GM23338 (cell line): ENCODE results near the gene MANBA. TPM values are rescaled to one million over a fixed set of nuclear protein-coding genes. Genes with fewer than 3 reads are reported as not detected.

Experiments
- ATAC-seq: fragments of 200-7000 bp; cut with Tn5 transposase; 3 replicates; pipeline ENCODE4 v1.9.1; 2020
- DNase-seq: peaks from one replicate; pipeline ENCODE4 v3.0.0-alpha.2; 2015; ENCODE audit warnings: low spot score
- H2AFZ ChIP-seq: fragments of 200-600 bp; sonication (generic); 2 replicates; pipeline ENCODE4 v1.8.0; 2016; ENCODE audit warnings: antibody characterized with exemption, mild to moderate bottlenecking, moderate library complexity
- H3F3A ChIP-seq: fragments of 200-600 bp; sonication (generic); replicated peaks from 2 replicates; pipeline ENCODE4 v1.8.0; 2017; ENCODE audit warnings: antibody characterized with exemption, mixed run types, low read depth
- H3K27ac ChIP-seq: fragments of 200-600 bp; sonication (generic); 2 replicates; pipeline ENCODE4 v1.6.1; 2016; ENCODE audit warnings: low read depth
- H3K27me3 ChIP-seq: fragments of 200-600 bp; sonication (generic); 2 replicates; pipeline ENCODE4 v1.8.0; 2016; ENCODE audit warnings: mild to moderate bottlenecking, mixed run types, moderate library complexity; ENCODE audit not compliant: insufficient read depth
- H3K36me3 ChIP-seq: fragments of 200-600 bp; sonication (generic); 2 replicates; pipeline ENCODE4 v1.8.0; 2016; ENCODE audit warnings: mild to moderate bottlenecking; ENCODE audit not compliant: insufficient read depth
- H3K4me1 ChIP-seq: fragments of 200-600 bp; sonication (generic); 2 replicates; pipeline ENCODE4 v1.8.0; 2016; ENCODE audit warnings: mild to moderate bottlenecking, moderate library complexity; ENCODE audit not compliant: insufficient read depth
- H3K4me2 ChIP-seq: fragments of 200-600 bp; sonication (generic); 2 replicates; pipeline ENCODE4 v1.7.1; 2017; ENCODE audit warnings: mixed run types
- H3K4me3 ChIP-seq: fragments of 200-600 bp; sonication (generic); 2 replicates; pipeline ENCODE4 v1.6.1; 2016; ENCODE audit warnings: mixed run types
- H3K79me2 ChIP-seq: fragments of 200-600 bp; sonication (generic); replicated peaks from 2 replicates; pipeline ENCODE4 v1.8.0; 2017; ENCODE audit warnings: mild to moderate bottlenecking; ENCODE audit not compliant: insufficient read depth
- H3K9me2 ChIP-seq: fragments of 200-600 bp; sonication (generic); 2 replicates; pipeline ENCODE4 v1.8.0; 2017; ENCODE audit not compliant: insufficient read depth
- H4K20me1 ChIP-seq: fragments of 200-600 bp; sonication (generic); replicated peaks from 2 replicates; pipeline ENCODE4 v1.8.0; 2017; ENCODE audit warnings: mild to moderate bottlenecking; ENCODE audit not compliant: insufficient read depth
- H3K27ac Mint-ChIP-seq: 2 replicates; pipeline ENCODE4 v1.8.0; 2020; ENCODE audit warnings: inconsistent platforms, mild to moderate bottlenecking, moderate library complexity, mixed read lengths
- H3K27me3 Mint-ChIP-seq: 3 replicates; pipeline ENCODE4 v1.8.0; 2022; ENCODE audit warnings: low read depth, mild to moderate bottlenecking, moderate library complexity, mixed read lengths, inconsistent platforms; ENCODE audit not compliant: insufficient read depth, poor library complexity
- H3K36me3 Mint-ChIP-seq: 3 replicates; pipeline ENCODE4 v1.8.0; 2021; ENCODE audit warnings: low read depth, mild to moderate bottlenecking, inconsistent platforms, moderate library complexity, mixed read lengths
- H3K4me1 Mint-ChIP-seq: 3 replicates; pipeline ENCODE4 v1.8.0; 2020; ENCODE audit warnings: mild to moderate bottlenecking, inconsistent platforms, mixed read lengths
- H3K4me3 Mint-ChIP-seq: 3 replicates; pipeline ENCODE4 v1.8.0; 2021; ENCODE audit warnings: moderate library complexity, mild to moderate bottlenecking, inconsistent platforms, mixed read lengths
- H3K9me3 Mint-ChIP-seq: 3 replicates; pipeline ENCODE4 v1.8.0; 2020; ENCODE audit warnings: moderate library complexity, mild to moderate bottlenecking, inconsistent platforms, mixed read lengths
- CREB1 ChIP-seq: fragments of 250-450 bp; sonication (Bioruptor Pico); IDR thresholded peaks from 2 replicates; pipeline ENCODE4 v1.5.0; 2020; ENCODE audit warnings: low read depth, mild to moderate bottlenecking, moderate library complexity
- EZH2 ChIP-seq: fragments of 200-600 bp; sonication (generic); IDR thresholded peaks from one replicate; pipeline ENCODE4 v1.8.0; 2017; ENCODE audit warnings: antibody characterized with exemption, mild to moderate bottlenecking, low read depth; ENCODE audit not compliant: unreplicated experiment
- EZH2phosphoT487 ChIP-seq: fragments of 200-600 bp; sonication (generic); IDR thresholded peaks from one replicate; pipeline ENCODE4 v1.8.1; 2018; ENCODE audit warnings: antibody characterized with exemption; ENCODE audit not compliant: unreplicated experiment
- JUNB ChIP-seq: IDR thresholded peaks from one replicate; pipeline ENCODE4 v1.6.1; 2016; ENCODE audit warnings: antibody characterized with exemption; ENCODE audit not compliant: unreplicated experiment
- NANOG ChIP-seq: IDR thresholded peaks from 2 replicates; pipeline ENCODE4 v1.6.1; 2016; ENCODE audit warnings: antibody characterized with exemption, borderline replicate concordance
- POLR2AphosphoS5 ChIP-seq: IDR thresholded peaks from 2 replicates; pipeline ENCODE4 v1.6.1; 2016; ENCODE audit warnings: antibody characterized with exemption, low read depth
- REST ChIP-seq: IDR thresholded peaks from one replicate; pipeline ENCODE4 v1.6.1; 2018; ENCODE audit warnings: antibody characterized with exemption; ENCODE audit not compliant: unreplicated experiment
- STAT1 ChIP-seq: IDR thresholded peaks from one replicate; pipeline ENCODE4 v1.6.1; 2016; ENCODE audit warnings: antibody characterized with exemption; ENCODE audit not compliant: unreplicated experiment
- ZNF114 ChIP-seq: fragments of 250-450 bp; sonication (Bioruptor Pico); IDR thresholded peaks from 2 replicates; pipeline ENCODE4 v1.5.0; 2020; ENCODE audit warnings: mild to moderate bottlenecking, moderate library complexity
- ZNF331 ChIP-seq: fragments of 250-450 bp; sonication (Bioruptor Pico); IDR thresholded peaks from 2 replicates; pipeline ENCODE4 v1.5.0; 2020; ENCODE audit warnings: low read depth, mild to moderate bottlenecking, moderate library complexity
- ZNF462 ChIP-seq: fragments of 250-450 bp; sonication (Bioruptor Pico); IDR thresholded peaks from 2 replicates; pipeline ENCODE4 v1.5.0; 2020; ENCODE audit warnings: mild to moderate bottlenecking, moderate library complexity
- polyA plus RNA-seq: library from polyadenylated mRNA; unstranded; fragments of >200 nt; fragmentation: Nextera tagmentation; extraction: Ambion mirVana; gene quantifications from 2 replicates; pipeline ENCODE4 v1.2.1, GENCODE V29; 2016
- total RNA-seq: library from RNA; depleted of rRNA; stranded (reverse); fragments of >200 nt; shearing (Covaris generic); gene quantifications from 2 replicates; pipeline ENCODE4 v1.2.3, GENCODE V29; 2014
- TF ChIP-seq, protein P1 (sequence below): IDR thresholded peaks from 2 replicates; pipeline ENCODE4 v1.6.1; 2016; ENCODE audit warnings: antibody characterized with exemption

MANBA gene
- total and polyA plus RNA-seq, 2 experiments from 2014 or later, result 13.2 to 54.3 TPM

DNA sequence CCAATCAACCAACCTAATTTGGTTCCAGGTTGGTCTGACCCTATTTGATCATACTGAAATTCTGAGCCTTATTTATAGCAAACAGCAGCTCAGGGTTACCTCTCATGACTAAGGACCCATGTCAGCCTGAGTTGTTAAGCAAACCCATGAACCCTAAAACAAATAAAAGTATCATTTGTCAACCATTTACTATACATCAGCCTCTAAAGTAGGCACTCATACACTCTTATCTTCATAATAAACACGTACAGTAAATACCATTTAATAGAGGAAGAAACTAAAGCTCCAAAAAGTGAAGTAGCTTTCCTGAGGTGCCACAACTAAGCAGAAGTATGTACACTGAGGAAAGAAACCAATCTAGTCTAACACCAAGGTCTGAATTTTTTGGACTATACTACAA is 25.2 kb downstream of the MANBA start:
- TF ChIP-seq JUNB (no peak), POLR2AphosphoS5 (no peak), NANOG (no peak), CREB1 (no peak), ZNF114 (CRISPR knock-in tag) (no peak), EZH2phosphoT487 (no peak), ZNF331 (CRISPR knock-in tag) (no peak), EZH2 (no peak), REST (no peak), STAT1 (no peak), ZNF462 (CRISPR knock-in tag) (no peak)
- TF ChIP-seq, protein P1, sequence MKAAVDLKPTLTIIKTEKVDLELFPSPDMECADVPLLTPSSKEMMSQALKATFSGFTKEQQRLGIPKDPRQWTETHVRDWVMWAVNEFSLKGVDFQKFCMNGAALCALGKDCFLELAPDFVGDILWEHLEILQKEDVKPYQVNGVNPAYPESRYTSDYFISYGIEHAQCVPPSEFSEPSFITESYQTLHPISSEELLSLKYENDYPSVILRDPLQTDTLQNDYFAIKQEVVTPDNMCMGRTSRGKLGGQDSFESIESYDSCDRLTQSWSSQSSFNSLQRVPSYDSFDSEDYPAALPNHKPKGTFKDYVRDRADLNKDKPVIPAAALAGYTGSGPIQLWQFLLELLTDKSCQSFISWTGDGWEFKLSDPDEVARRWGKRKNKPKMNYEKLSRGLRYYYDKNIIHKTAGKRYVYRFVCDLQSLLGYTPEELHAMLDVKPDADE, result no peak
- Mint-ChIP-seq H3K4me1 (peaks cover 18% of the 10 kb centered on the region), H3K27me3 (peaks cover 5% of the 10 kb centered on the region)

More for the DNA sequence above, 25.2 kb downstream of the MANBA start:
- Histone ChIP-seq H3K27ac (no peak overlapping the region), H3F3A (no peaks in the 10 kb centered on the region), H3K4me3 (no peak overlapping the region), H2AFZ (no peak overlapping the region), H3K4me2 (no peak overlapping the region), H3K9me2 (no peaks in the 10 kb centered on the region), H3K79me2 (peaks cover 66% of the 10 kb centered on the region), H4K20me1 (no peaks in the 10 kb centered on the region), H3K36me3 (no peaks in the 10 kb centered on the region), H3K27me3 (no peaks in the 10 kb centered on the region), H3K4me1 (no peaks in the 10 kb centered on the region)
- DNase-seq, result no peak
- Mint-ChIP-seq H3K27ac (no peak overlapping the region), H3K36me3 (peaks cover 16% of the 10 kb centered on the region), H3K4me3 (no peak overlapping the region), H3K9me3 (peaks cover 8% of the 10 kb centered on the region)
- no peak for ATAC-seq
